ENCODE results near the gene RALGPS1.

DNA sequence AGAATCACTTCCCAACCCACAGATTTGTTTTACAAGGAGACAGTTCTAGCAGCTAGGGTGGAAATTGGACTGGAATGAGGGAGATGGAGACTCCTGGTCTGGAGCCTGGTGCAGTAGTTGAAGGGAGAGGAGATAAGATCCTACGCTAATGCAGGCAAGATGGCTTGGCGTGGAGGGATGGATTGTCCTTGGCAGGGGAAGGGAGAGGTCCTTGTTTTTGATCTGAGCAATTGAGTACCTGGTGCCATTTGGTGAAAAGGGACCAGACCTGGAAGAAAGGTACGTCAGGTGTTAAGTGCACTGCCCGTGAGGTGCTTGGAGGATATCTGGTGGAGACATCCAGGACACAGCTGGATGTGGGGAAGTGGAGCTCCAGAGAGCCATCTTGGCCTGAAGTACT is 172.2 kb downstream of the RALGPS1 start:
- no peak for TF ChIP-seq CTCF (IDR thresholded peaks at IDR 0.05)
- TF ChIP-seq POLR2A (IDR thresholded peaks at IDR 0.05), result no peak

All from lower leg skin (tissue), 3 donors.